HEK293T (cell line): ENCODE measurements around the gene P3H3.

Experiments
- CTCF ChIA-PET: fragments of 350-600 bp; formaldehyde crosslinking; extraction: SDS; loops from one replicate; lab custom pipeline; 2021; ENCODE audit warnings: antibody characterized with exemption, inconsistent platforms; lab: Yijun Ruan, JAX
- POLR2A ChIA-PET: fragments of 350-600 bp; formaldehyde crosslinking; extraction: SDS; loops from one replicate; lab custom pipeline; 2020; ENCODE audit warnings: antibody characterized with exemption, inconsistent platforms; lab: Yijun Ruan, JAX
- DNase-seq: peaks from one replicate; pipeline ENCODE4 v3.0.0; 2012; ENCODE audit warnings: mixed read lengths; ENCODE audit errors: extremely low spot score
- ARNT ChIP-seq: fragments of 450-650 bp; IDR thresholded peaks from 2 replicates; pipeline ENCODE4 v1.6.1; 2017; ENCODE audit warnings: mild to moderate bottlenecking
- BHLHE40 ChIP-seq: fragments of 450-650 bp; IDR thresholded peaks from 2 replicates; pipeline ENCODE4 v1.6.1; 2016; ENCODE audit warnings: mild to moderate bottlenecking, moderate library complexity, borderline replicate concordance
- CTBP1 ChIP-seq: fragments of 450-650 bp; IDR thresholded peaks from 2 replicates; pipeline ENCODE4 v1.6.1; 2016; ENCODE audit warnings: borderline replicate concordance
- ELF4 ChIP-seq: fragments of 450-650 bp; IDR thresholded peaks from 2 replicates; pipeline ENCODE4 v1.6.1; 2017; ENCODE audit warnings: antibody characterized with exemption
- FOXA1 ChIP-seq: fragments of 450-650 bp; IDR thresholded peaks from 2 replicates; pipeline ENCODE4 v1.6.1; 2016; ENCODE audit warnings: mild to moderate bottlenecking
- FOXK2 ChIP-seq: fragments of 450-650 bp; IDR thresholded peaks from 2 replicates; pipeline ENCODE4 v1.6.1; 2016; ENCODE audit warnings: mild to moderate bottlenecking
- FOXM1 ChIP-seq: fragments of 450-650 bp; IDR thresholded peaks from 2 replicates; pipeline ENCODE4 v1.6.1; 2017; ENCODE audit warnings: mild to moderate bottlenecking, borderline replicate concordance
- HDGF ChIP-seq: fragments of 450-650 bp; IDR thresholded peaks from 2 replicates; pipeline ENCODE4 v1.6.1; 2017; ENCODE audit warnings: antibody characterized with exemption, borderline replicate concordance
- L3MBTL2 ChIP-seq: fragments of 450-650 bp; conservative IDR thresholded peaks from 2 replicates; pipeline ENCODE4 v1.6.1; 2016; ENCODE audit warnings: mild to moderate bottlenecking
- LEF1 ChIP-seq: fragments of 450-650 bp; IDR thresholded peaks from 2 replicates; pipeline ENCODE4 v1.6.1; 2017; ENCODE audit warnings: mild to moderate bottlenecking, borderline replicate concordance
- NFRKB ChIP-seq: fragments of 450-650 bp; IDR thresholded peaks from 2 replicates; pipeline ENCODE4 v1.6.1; 2016; ENCODE audit warnings: mild to moderate bottlenecking, moderate library complexity
- SP1 ChIP-seq: fragments of 450-650 bp; IDR thresholded peaks from 2 replicates; pipeline ENCODE4 v1.6.1; 2017
- SUZ12 ChIP-seq: fragments of 450-650 bp; IDR thresholded peaks from 2 replicates; pipeline ENCODE4 v1.6.1; 2016; ENCODE audit warnings: mild to moderate bottlenecking
- TARDBP ChIP-seq: fragments of 450-650 bp; IDR thresholded peaks from 2 replicates; pipeline ENCODE4 v1.6.1; 2016
- ZNF384 ChIP-seq: fragments of 450-650 bp; IDR thresholded peaks from 2 replicates; pipeline ENCODE4 v1.6.1; 2016
- TF ChIP-seq, protein P1 (sequence below): fragments of 450-650 bp; IDR thresholded peaks from 2 replicates; pipeline ENCODE4 v1.6.1; 2016

The P3H3 gene

DNA sequence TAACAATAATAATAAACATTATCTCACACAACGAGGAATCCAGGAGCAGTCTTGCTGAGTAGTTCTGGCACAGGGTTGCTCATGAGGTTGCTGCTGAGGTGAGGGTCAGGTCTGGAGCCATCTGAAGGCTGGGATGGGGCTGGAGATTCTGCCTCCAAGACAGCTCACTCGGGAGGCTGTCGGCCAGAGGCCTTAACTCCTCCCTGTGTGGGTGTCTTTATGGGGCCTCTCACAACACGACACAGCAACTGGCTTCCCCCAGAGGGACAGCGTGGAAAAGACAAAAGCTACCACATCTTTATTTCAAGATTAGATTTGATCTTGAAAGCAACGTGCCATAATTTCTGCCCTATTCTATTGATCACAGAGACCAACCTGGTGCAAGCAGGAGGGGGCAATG is 46.1 kb upstream of the P3H3 start:
- POLR2A ChIA-PET, result interaction anchor here (1.0 to 3.5 kb wide), 4 partner anchors 16 to 69 kb away, joined by 3 to 28 read pairs (median 4); partner anchors contain the start of genes CDCA3, MLF2, PTMS and USP5
- no peak for DNase-seq
- CTCF ChIA-PET, result interaction anchor here (0.6 to 2.7 kb wide), 4 partner anchors 15 to 49 kb away, joined by 4 to 18 read pairs (median 6); partner anchors contain the start of genes MLF2 and PTMS
- no peak for TF ChIP-seq LEF1
- no peak for TF ChIP-seq NFRKB
- TF ChIP-seq L3MBTL2, result no peak
- no peak for TF ChIP-seq ARNT
- no peak for TF ChIP-seq SUZ12
- TF ChIP-seq BHLHE40, result no peak
- no peak for TF ChIP-seq FOXK2

DNA sequence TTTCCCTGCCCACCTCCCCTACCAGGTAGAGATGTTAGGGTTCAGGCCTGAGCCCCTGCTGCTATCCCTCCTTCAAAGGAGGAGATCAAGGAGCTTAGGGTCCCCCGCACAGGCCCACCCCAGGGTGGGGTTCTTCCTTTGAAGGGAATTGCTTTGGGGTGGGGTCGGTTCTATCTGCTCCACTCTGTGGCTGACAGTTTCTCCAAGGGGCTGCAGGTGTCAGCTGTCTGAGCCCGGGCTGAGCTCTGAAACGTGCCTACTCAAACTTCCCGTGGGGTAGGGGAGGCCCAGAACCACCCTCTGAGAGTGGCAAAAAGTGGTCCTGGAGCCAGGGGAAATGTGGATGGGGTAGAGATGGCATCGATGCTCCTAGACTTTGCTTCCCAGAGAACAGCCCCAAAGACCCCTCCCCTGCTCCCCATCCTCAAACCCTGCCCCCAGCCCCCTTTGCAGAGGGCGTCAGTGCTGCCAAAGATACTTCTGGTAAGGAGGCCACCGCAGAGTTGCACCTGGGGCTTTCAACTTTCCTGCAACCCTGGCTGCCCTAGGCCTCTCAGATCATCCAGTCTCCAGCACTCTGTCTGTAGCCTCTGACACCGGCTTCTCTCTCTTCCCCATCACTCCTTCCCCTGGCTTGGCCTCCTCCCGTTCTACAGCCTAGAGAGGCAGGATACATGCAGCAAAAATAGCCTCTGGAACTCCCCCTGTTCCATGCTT is 45.2 kb upstream of the P3H3 start:
- TF ChIP-seq FOXM1, result no peak
- TF ChIP-seq ARNT, result no peak
- TF ChIP-seq ELF4, result no peak
- no peak for TF ChIP-seq BHLHE40
- no peak for TF ChIP-seq FOXA1
- TF ChIP-seq TARDBP, result no peak
- no peak for TF ChIP-seq SP1
- no peak for TF ChIP-seq FOXK2
- no peak for TF ChIP-seq SUZ12
- no peak for TF ChIP-seq HDGF
- TF ChIP-seq NFRKB, result no peak
- TF ChIP-seq, protein P1, sequence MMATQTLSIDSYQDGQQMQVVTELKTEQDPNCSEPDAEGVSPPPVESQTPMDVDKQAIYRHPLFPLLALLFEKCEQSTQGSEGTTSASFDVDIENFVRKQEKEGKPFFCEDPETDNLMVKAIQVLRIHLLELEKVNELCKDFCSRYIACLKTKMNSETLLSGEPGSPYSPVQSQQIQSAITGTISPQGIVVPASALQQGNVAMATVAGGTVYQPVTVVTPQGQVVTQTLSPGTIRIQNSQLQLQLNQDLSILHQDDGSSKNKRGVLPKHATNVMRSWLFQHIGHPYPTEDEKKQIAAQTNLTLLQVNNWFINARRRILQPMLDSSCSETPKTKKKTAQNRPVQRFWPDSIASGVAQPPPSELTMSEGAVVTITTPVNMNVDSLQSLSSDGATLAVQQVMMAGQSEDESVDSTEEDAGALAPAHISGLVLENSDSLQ, result no peak
- no peak for TF ChIP-seq L3MBTL2
- no peak for TF ChIP-seq ZNF384
- CTCF ChIA-PET, result interaction anchor here (0.6 to 1.7 kb wide), 4 partner anchors 16 to 42 kb away, joined by 4 to 7 read pairs (median 4); partner anchors contain the start of genes MLF2 and PTMS
- no peak for DNase-seq
- POLR2A ChIA-PET, result interaction anchor here (1.0 to 3.5 kb wide), 6 partner anchors 17 to 68 kb away, joined by 3 to 28 read pairs (median 6); partner anchors contain the start of genes CDCA3, MLF2, PTMS and USP5

GRCh38 chr12:6783828-6784227 is 44.4 kb upstream of the P3H3 start:
- no peak for DNase-seq
- TF ChIP-seq FOXM1, result no peak
- TF ChIP-seq ZNF384, result no peak
- ChIA-PET CTCF (interaction anchor here (0.6 to 1.4 kb wide), 4 partner anchors 12 to 68 kb away, joined by 3 to 7 read pairs (median 4); partner anchors contain the start of genes MLF2 and USP5), POLR2A (interaction anchor here (1.0 to 2.7 kb wide), 5 partner anchors 17 to 108 kb away, joined by 3 to 19 read pairs (median 5); partner anchors contain the start of genes MLF2 and PTMS)

GRCh38 chr12:6784296-6784695 is 43.9 kb upstream of the P3H3 start:
- DNase-seq, result no peak
- ChIA-PET POLR2A (interaction anchor here (1.0 to 2.7 kb wide), 5 partner anchors 18 to 107 kb away, joined by 3 to 19 read pairs (median 5); partner anchors contain the start of genes MLF2 and PTMS), CTCF (interaction anchor here (0.9 to 1.4 kb wide), 3 partner anchors 31 to 67 kb away, joined by 3 to 7 read pairs (median 3); partner anchors contain the start of genes MLF2 and USP5)
- TF ChIP-seq FOXA1, result no peak
- no peak for TF ChIP-seq CTBP1
- TF ChIP-seq ZNF384, result no peak
- no peak for TF ChIP-seq BHLHE40
- TF ChIP-seq NFRKB, result no peak
- no peak for TF ChIP-seq FOXM1
- no peak for TF ChIP-seq SUZ12

DNA sequence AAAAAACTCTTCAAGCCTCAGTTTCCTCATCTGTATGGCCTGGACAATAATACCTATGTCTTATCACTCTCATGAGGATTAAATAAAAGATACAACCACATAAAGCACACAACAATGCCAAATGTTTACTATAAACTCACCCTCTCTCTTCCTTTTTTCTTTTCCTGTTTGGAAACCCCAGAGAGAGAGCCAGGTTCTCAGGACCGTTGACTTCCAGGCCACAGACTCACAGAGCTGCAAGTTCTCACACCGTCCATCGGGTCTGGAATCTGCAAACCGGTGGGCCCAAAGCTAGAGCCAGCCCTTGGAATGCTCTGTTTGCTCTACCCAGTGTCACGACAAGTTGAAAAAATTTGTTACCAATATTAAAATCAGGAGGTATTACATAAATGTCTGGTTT is 43.4 kb upstream of the P3H3 start:
- ChIA-PET CTCF (interaction anchor here (1.0 kb wide), 1 partner anchor 40 kb away, joined by 3 read pairs; no protein-coding TSS in a partner anchor), POLR2A (interaction anchor here (1.2 to 2.7 kb wide), 4 partner anchors 18 to 107 kb away, joined by 3 to 19 read pairs (median 6); partner anchors contain the start of genes MLF2 and PTMS)
- TF ChIP-seq TARDBP (no peak), ELF4 (no peak), FOXK2 (no peak), LEF1 (no peak), SP1 (no peak), FOXM1 (no peak), SUZ12 (no peak), ZNF384 (no peak), NFRKB (no peak), L3MBTL2 (no peak), HDGF (no peak)
- TF ChIP-seq, protein P1, result no peak
- no peak for DNase-seq

DNA sequence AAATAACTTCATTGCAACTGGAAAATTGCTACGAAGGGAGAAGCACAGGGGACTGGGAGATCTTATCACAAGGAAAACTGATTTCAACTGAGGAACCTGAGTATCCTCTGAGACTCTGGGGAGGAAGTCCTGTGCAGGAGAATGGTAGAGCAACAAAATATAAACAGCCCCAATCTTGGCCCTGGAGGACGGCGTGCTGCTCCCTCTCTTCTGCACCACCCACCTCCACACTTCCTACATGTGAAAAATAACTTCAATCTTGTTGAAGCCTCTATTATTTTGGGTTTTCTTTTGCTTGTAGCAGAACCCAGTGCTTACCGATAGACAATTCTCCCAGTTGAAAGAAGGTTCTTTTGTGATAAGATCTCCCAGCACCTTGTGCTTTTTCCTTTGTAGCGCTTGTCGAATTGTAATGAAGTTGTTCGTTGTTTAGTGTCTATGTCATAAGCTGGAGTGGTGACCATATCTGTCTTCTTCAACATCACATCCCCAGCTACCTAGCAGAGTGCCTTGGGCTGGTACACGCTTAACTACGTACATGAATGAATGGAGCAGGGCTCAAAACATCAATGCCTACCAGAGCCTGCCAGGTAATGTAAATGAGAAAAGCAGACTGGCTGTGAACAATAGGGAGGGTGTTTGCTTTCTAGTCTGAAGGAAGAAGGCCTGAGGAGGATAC is 41.7 kb upstream of the P3H3 start:
- ChIA-PET CTCF (interaction anchor here (0.6 to 1.4 kb wide), 2 partner anchors 8 to 33 kb away, joined by 3 read pairs; partner anchors contain the start of gene MLF2), POLR2A (interaction anchor here (1.5 to 1.9 kb wide), 2 partner anchors 20 to 33 kb away, joined by 5 to 8 read pairs; partner anchors contain the start of genes MLF2 and PTMS)
- TF ChIP-seq FOXM1 (no peak), FOXK2 (no peak), ELF4 (no peak), ZNF384 (no peak), SP1 (no peak), HDGF (no peak), TARDBP (no peak), ARNT (no peak), BHLHE40 (no peak), LEF1 (no peak), CTBP1 (no peak), SUZ12 (no peak), L3MBTL2 (no peak), FOXA1 (no peak)
- TF ChIP-seq, protein P1, result no peak
- DNase-seq, result no peak
